Peyer's patch (tissue), 4 donors: Measurements from ENCODE around the gene CSF2RB. TPM values are rescaled to one million over a fixed set of nuclear protein-coding genes. Genes with fewer than 3 reads are reported as not detected.

Experiments
- DNase-seq, 3 donors: peaks; one replicate each; pipeline ENCODE4 v3.0.0-alpha.2; 2017 to 2019
- H3K27ac ChIP-seq, 4 donors: fragments of 200-600 bp; sonication (generic); one replicate each; pipeline ENCODE4 v1.5.1; 2016 to 2019
- H3K27me3 ChIP-seq, 2 donors: fragments of 200-600 bp; sonication (generic); one replicate each; pipeline ENCODE4 v1.5.1; 2019
- H3K36me3 ChIP-seq, 3 donors: fragments of 200-600 bp; sonication (generic); one replicate each; pipeline ENCODE4 v1.5.1; 2016 to 2019
- H3K4me1 ChIP-seq, 4 donors: fragments of 200-600 bp; sonication (generic); one replicate each; pipeline ENCODE4 v1.5.1; 2016 to 2019
- H3K4me3 ChIP-seq, 4 donors: fragments of 200-600 bp; sonication (generic); 1 replicate in 3 of 4; 2 replicates in 1 of 4; pipeline ENCODE4 v1.5.1; 2016 to 2019; ENCODE audit warnings: mild to moderate bottlenecking in 1 of 4
- H3K9me3 ChIP-seq, 4 donors: fragments of 200-600 bp; sonication (generic); one replicate each; pipeline ENCODE4 v1.5.1; 2016 to 2019; ENCODE audit warnings: mild to moderate bottlenecking in 1 of 4
- CTCF ChIP-seq, 6 experiments: fragments of 450-650 bp in 4 of 6; fragments of 200-600 bp in 2 of 6; sonication (generic) in 1 of 6; IDR thresholded peaks; one replicate each; pipeline ENCODE4 v1.5.1; 2017 to 2019; ENCODE audit warnings: antibody characterized with exemption in 6 of 6, mild to moderate bottlenecking in 3 of 6, moderate library complexity in 1 of 6
- POLR2A ChIP-seq, 2 donors: fragments of 450-650 bp; IDR thresholded peaks; one replicate each; pipeline ENCODE4 v1.5.1; 2017; ENCODE audit warnings: antibody characterized with exemption in 2 of 2, mild to moderate bottlenecking in 2 of 2, moderate library complexity in 2 of 2
- total RNA-seq, 4 donors: library from RNA; depleted of rRNA; stranded (reverse); fragments of >200 nt; gene quantifications; one replicate each; pipeline ENCODE4 v1.1.0, GENCODE V29; 2016

Gene CSF2RB
- total RNA-seq, 4 donors from 2014 or later = 0.88 to 24.8 (median 4.3) TPM

GRCh38 chr22:36930041-36930935 is 16.9 kb downstream of the CSF2RB start:
- DNase-seq = no peak
- no peak for TF ChIP-seq CTCF (IDR thresholded peaks at IDR 0.05)
- no peak for TF ChIP-seq POLR2A (IDR thresholded peaks at IDR 0.05)
- Histone ChIP-seq H3K27me3 (no peaks in the 10 kb centered on the region), H3K27ac (no peak overlapping the region), H3K9me3 (no peaks in the 10 kb centered on the region), H3K4me1 (no peaks in the 10 kb centered on the region), H3K36me3 (no peaks in the 10 kb centered on the region), H3K4me3 (no peak overlapping the region)

GRCh38 chr22:36931446-36931845 is 18.0 kb downstream of the CSF2RB start:
- no peaks in the 10 kb centered on the region for H3K4me1 ChIP-seq
- no peak overlapping the region for H3K27ac ChIP-seq
- no peaks in the 10 kb centered on the region for H3K27me3 ChIP-seq
- TF ChIP-seq POLR2A (IDR thresholded peaks at IDR 0.05) = no peak
- no peak for TF ChIP-seq CTCF (IDR thresholded peaks at IDR 0.05)
- no peaks in the 10 kb centered on the region for H3K36me3 ChIP-seq
- no peak overlapping the region for H3K4me3 ChIP-seq
- H3K9me3 ChIP-seq = no peaks in the 10 kb centered on the region
- no peak for DNase-seq

- Histone ChIP-seq H3K4me3 (no peak overlapping the region), H3K27ac (no peak overlapping the region)
Observed at GRCh38 chr22:36933629-36934417, 20.4 kb downstream of the CSF2RB start.

GRCh38 chr22:36934418-36935312 is 21.2 kb downstream of the CSF2RB start:
- no peak for TF ChIP-seq CTCF (IDR thresholded peaks at IDR 0.05)
- TF ChIP-seq POLR2A (IDR thresholded peaks at IDR 0.05) = no peak
- no peak overlapping the region for H3K4me3 ChIP-seq
- no peaks in the 10 kb centered on the region for H3K9me3 ChIP-seq
- no peak for DNase-seq
- H3K27ac ChIP-seq = no peak overlapping the region
- no peaks in the 10 kb centered on the region for H3K4me1 ChIP-seq
- no peaks in the 10 kb centered on the region for H3K27me3 ChIP-seq
- no peaks in the 10 kb centered on the region for H3K36me3 ChIP-seq

More at GRCh38 chr22:36933629-36934417, 20.4 kb downstream of the CSF2RB start:
- no peaks in the 10 kb centered on the region for H3K36me3 ChIP-seq
- H3K4me1 ChIP-seq = no peaks in the 10 kb centered on the region
- H3K9me3 ChIP-seq = no peaks in the 10 kb centered on the region
- H3K27me3 ChIP-seq = no peaks in the 10 kb centered on the region
- no peak for TF ChIP-seq CTCF (IDR thresholded peaks at IDR 0.05)
- no peak for TF ChIP-seq POLR2A (IDR thresholded peaks at IDR 0.05)
- peak in 2 of 3 donors; percentile 11 to 46 for DNase-seq

- no peak for TF ChIP-seq CTCF (IDR thresholded peaks at IDR 0.05)
- no peak for TF ChIP-seq POLR2A (IDR thresholded peaks at IDR 0.05)
- no peaks in the 10 kb centered on the region for H3K36me3 ChIP-seq
- H3K4me1 ChIP-seq = no peaks in the 10 kb centered on the region
- H3K27me3 ChIP-seq = no peaks in the 10 kb centered on the region
- H3K27ac ChIP-seq = no peak overlapping the region
- H3K9me3 ChIP-seq = no peaks in the 10 kb centered on the region
- no peak overlapping the region for H3K4me3 ChIP-seq
- no peak for DNase-seq
Observed at GRCh38 chr22:36935313-36935610, 21.8 kb downstream of the CSF2RB start.
